Endothelial cell of umbilical vein (primary cell): ENCODE measurements around the gene BRICD5. TPM values are rescaled to one million over a fixed set of nuclear protein-coding genes. Genes with fewer than 3 reads are reported as not detected.

Experiments
- BruUV-seq: library from RNA; stranded (reverse); fragments of 400-500 nt; replicated peaks from 2 replicates; lab custom pipeline; 2021; lab: Mats Ljungman, UMichigan
- CTCF ChIA-PET: fragments of 300-600, 350-600 bp; sonication (Branson Sonifier 250); formaldehyde crosslinking; loops from one replicate; lab custom pipeline; 2021; ENCODE audit warnings: antibody characterized with exemption, inconsistent platforms; lab: Charles Lee
- POLR2A ChIA-PET: fragments of 300-600, 350-600 bp; sonication (Branson Sonifier 250); formaldehyde crosslinking; loops from one replicate; lab custom pipeline; 2021; ENCODE audit warnings: antibody characterized with exemption, inconsistent platforms; lab: Charles Lee
- DNase-seq: peaks from one replicate; pipeline ENCODE4 v3.0.0-alpha.2; 2011; ENCODE audit warnings: low read depth, low spot score
- FAIRE-seq: peaks from 2 replicates; lab custom pipeline; 2011; peaks lifted over from hg19 to GRCh38; lab: Jason Lieb, UNC
- H2AFZ ChIP-seq: 2 replicates; pipeline ENCODE4 v1.6.0; 2012; ENCODE audit warnings: low read depth, low read length, control low read depth, inconsistent platforms
- H3K27ac ChIP-seq: 2 replicates; pipeline ENCODE4 v1.5.1; 2011; ENCODE audit warnings: low read depth, mild to moderate bottlenecking, control low read depth, low read length, moderate library complexity; ENCODE audit not compliant: insufficient read depth
- H3K27me3 ChIP-seq, 2 experiments: 2 replicates each; pipeline versions ENCODE4 v1.6.0 to v1.6.1; 2011; ENCODE audit warnings: low read length in 2 of 2, mixed read lengths in 1 of 2; ENCODE audit not compliant: control insufficient read depth in 2 of 2, insufficient read depth in 2 of 2
- H3K36me3 ChIP-seq, 2 experiments: 2 replicates in 1 of 2; 3 replicates in 1 of 2; pipeline ENCODE4 v1.5.1; 2011; ENCODE audit warnings: low read length in 2 of 2, mild to moderate bottlenecking in 1 of 2, moderate library complexity in 1 of 2; ENCODE audit not compliant: control insufficient read depth in 2 of 2, insufficient read depth in 2 of 2; ENCODE audit errors: extremely low read depth in 1 of 2
- H3K4me1 ChIP-seq: 3 replicates; pipeline ENCODE4 v1.5.1; 2011; ENCODE audit warnings: mild to moderate bottlenecking, low read length; ENCODE audit not compliant: control insufficient read depth, insufficient read depth; ENCODE audit errors: extremely low read depth
- H3K4me2 ChIP-seq: 2 replicates; pipeline ENCODE4 v1.6.1; 2011; ENCODE audit warnings: low read length, control low read depth, mixed read lengths; ENCODE audit not compliant: insufficient read depth
- H3K4me3 ChIP-seq, 3 experiments: fragments of 200-600 bp in 1 of 3; sonication (generic), shearing (Covaris generic) in 1 of 3; replicated peaks in 1 of 3; 2 replicates each; pipeline ENCODE4 v1.5.1; 2011 to 2016; ENCODE audit warnings: control low read depth in 3 of 3, low read length in 3 of 3, mild to moderate bottlenecking in 2 of 3, inconsistent platforms in 1 of 3, low read depth in 1 of 3, moderate library complexity in 1 of 3; ENCODE audit not compliant: insufficient read depth in 1 of 3
- H3K79me2 ChIP-seq: 2 replicates; pipeline ENCODE4 v1.6.0; 2012; ENCODE audit warnings: low read length, inconsistent platforms; ENCODE audit not compliant: control insufficient read depth, insufficient read depth
- H3K9ac ChIP-seq: replicated peaks from 2 replicates; pipeline ENCODE3; 2011; ENCODE audit warnings: low read length, control low read depth; ENCODE audit not compliant: insufficient read depth; ENCODE audit errors: extremely low read depth
- H3K9me1 ChIP-seq: replicated peaks from 3 replicates; pipeline ENCODE4 v1.6.0; 2011; ENCODE audit warnings: mild to moderate bottlenecking, low read length; ENCODE audit not compliant: control insufficient read depth, insufficient read depth; ENCODE audit errors: extremely low read depth
- H3K9me3 ChIP-seq: replicated peaks from 2 replicates; pipeline ENCODE4 v1.5.1; 2012; ENCODE audit warnings: low read length, inconsistent platforms; ENCODE audit not compliant: control insufficient read depth, insufficient read depth
- H4K20me1 ChIP-seq: replicated peaks from 2 replicates; pipeline ENCODE3; 2011; ENCODE audit warnings: mild to moderate bottlenecking, low read length; ENCODE audit not compliant: control insufficient read depth, insufficient read depth; ENCODE audit errors: extremely low read depth
- CTCF ChIP-seq, 2 donors: IDR thresholded peaks; 1 replicate in 1 of 2; 2 replicates in 1 of 2; pipeline ENCODE4 v1.5.1; 2011; ENCODE audit warnings: low read length in 2 of 2, mild to moderate bottlenecking in 2 of 2, moderate library complexity in 2 of 2, control low read depth in 1 of 2, inconsistent platforms in 1 of 2, low read depth in 1 of 2; ENCODE audit not compliant: insufficient read depth in 1 of 2; ENCODE audit errors: extremely low read depth in 1 of 2
- EZH2 ChIP-seq: IDR thresholded peaks from 2 replicates; pipeline ENCODE4 v1.6.1; 2012; ENCODE audit warnings: borderline replicate concordance, low read depth, mild to moderate bottlenecking, moderate library complexity, low read length, inconsistent platforms; ENCODE audit not compliant: severe bottlenecking
- FOS ChIP-seq: IDR thresholded peaks from 2 replicates; pipeline ENCODE4 v1.6.1; 2011; ENCODE audit warnings: mild to moderate bottlenecking, low read length, moderate library complexity, borderline replicate concordance; ENCODE audit not compliant: insufficient read depth
- GATA2 ChIP-seq: IDR thresholded peaks from 2 replicates; pipeline ENCODE4 v1.7.0; 2011; ENCODE audit warnings: low read depth, mild to moderate bottlenecking, moderate library complexity, mixed read lengths, low read length; ENCODE audit not compliant: insufficient read length, insufficient read depth
- JUN ChIP-seq: IDR thresholded peaks from 2 replicates; pipeline ENCODE4 v1.6.1; 2011; ENCODE audit warnings: borderline replicate concordance, low read depth; ENCODE audit not compliant: insufficient read length, insufficient read depth
- MAX ChIP-seq: IDR thresholded peaks from 2 replicates; pipeline ENCODE4 v1.6.1; 2011; ENCODE audit not compliant: insufficient read depth, insufficient read length
- MYC ChIP-seq: IDR thresholded peaks from one replicate; pipeline ENCODE4 v1.6.1; 2011; ENCODE audit warnings: mild to moderate bottlenecking, low read depth, low read length
- POLR2A ChIP-seq: IDR thresholded peaks from 2 replicates; pipeline ENCODE4 v1.6.1; 2012; ENCODE audit warnings: low read depth, mild to moderate bottlenecking, control low read depth, low read length
- POLR2AphosphoS5 ChIP-seq: IDR thresholded peaks from 2 replicates; pipeline ENCODE4 v1.6.1; 2012; ENCODE audit warnings: low read depth, mild to moderate bottlenecking, control low read depth, low read length, moderate library complexity; ENCODE audit not compliant: insufficient read depth
- dilution Hi-C: fragments of 300-500 bp; cut with MboI; formaldehyde crosslinking; loops from one replicate; pipeline ENCODE4 v1.15.0; 2019; ENCODE audit warnings: low sequenced_read_pairs; ENCODE audit not compliant: extremely low pct_ligation_motif_present
- intact Hi-C: fragments of 100-400 bp; cut with micrococcal nuclease; formaldehyde crosslinking; loops from one replicate; pipeline ENCODE4 v1.10.0; 2022
- polyA plus RNA-seq, 4 experiments: library from polyadenylated mRNA; depleted of rRNA in 3 of 4; stranded (reverse) in 3 of 4; unstranded in 1 of 4; fragments of >200 nt; gene quantifications; 2 replicates each; pipeline versions ENCODE4 v1.2.1 to v1.2.3, GENCODE V29; 2011 to 2012; ENCODE audit warnings: missing spikeins in 1 of 4
- total RNA-seq: library from RNA; stranded (reverse); gene quantifications from 2 replicates; pipeline ENCODE4 v1.2.3, GENCODE V29; 2021

Gene BRICD5
- total and polyA plus RNA-seq, 2 donors (not counting 3 experiments of a cell fraction or from before 2014, with no cell fraction given) = 5.6 to 8.4 TPM

- peaks cover 25% of the 10 kb centered on the region for H3K79me2 ChIP-seq
- no peak overlapping the region for H2AFZ ChIP-seq
- H3K27ac ChIP-seq = no peak overlapping the region
- FAIRE-seq (no peak), DNase-seq (no peak)
- H3K9me1 ChIP-seq = no peaks in the 10 kb centered on the region
- H3K36me3 ChIP-seq = peaks cover 0 to 22% of the 10 kb centered on the region in 2 experiments
- no peaks in the 10 kb centered on the region for H4K20me1 ChIP-seq
- ChIA-PET CTCF (no interaction called here), POLR2A (interaction anchor here (1.7 kb wide), 1 partner anchor 53 kb away, joined by 5 read pairs; the partner anchor contains the start of gene TRAF7)
- no peaks in the 10 kb centered on the region for H3K27me3 ChIP-seq
- H3K9me3 ChIP-seq = no peaks in the 10 kb centered on the region
- no peak overlapping the region for H3K4me2 ChIP-seq
- H3K9ac ChIP-seq = no peak overlapping the region
- intact Hi-C loops = no loop called here
- peaks cover 25% of the 10 kb centered on the region for H3K4me1 ChIP-seq
- H3K4me3 ChIP-seq = no peak overlapping the region
- BruUV-seq = no TSS peak
- TF ChIP-seq MYC (no peak), POLR2A (no peak), GATA2 (no peak), MAX (no peak), JUN (no peak), FOS (no peak), POLR2AphosphoS5 (no peak)
- dilution Hi-C loops = no loop called here
Observed at GRCh38 chr16:2208772-2209171, 1.9 kb downstream of the BRICD5 start.

GRCh38 chr16:2208308-2208707, 2.4 kb downstream of the BRICD5 start:
- no peaks in the 10 kb centered on the region for H3K27me3 ChIP-seq
- H3K9me3 ChIP-seq = no peaks in the 10 kb centered on the region
- no peak overlapping the region for H3K4me3 ChIP-seq
- H4K20me1 ChIP-seq = no peaks in the 10 kb centered on the region
- DNase-seq = no peak
- H3K4me2 ChIP-seq = no peak overlapping the region
- ChIA-PET POLR2A (interaction anchor here (1.7 kb wide), 1 partner anchor 53 kb away, joined by 5 read pairs; the partner anchor contains the start of gene TRAF7), CTCF (no interaction called here)
- no peak for FAIRE-seq
- no TSS peak for BruUV-seq
- TF ChIP-seq EZH2 = no peak
- TF ChIP-seq FOS = no peak
- no peak for TF ChIP-seq CTCF (IDR thresholded peaks at IDR 0.05; ENCODE audit: extremely low read depth in 1 of 2, insufficient read depth in 1 of 2, low read depth in 1 of 2, low read length in 2 of 2)
- no peak for TF ChIP-seq POLR2A
- TF ChIP-seq MAX = no peak
- no peak for TF ChIP-seq GATA2
- TF ChIP-seq POLR2AphosphoS5 = no peak
- no peak for TF ChIP-seq JUN
- TF ChIP-seq MYC = no peak
- H3K4me1 ChIP-seq = peaks cover 20% of the 10 kb centered on the region
- no peaks in the 10 kb centered on the region for H3K9me1 ChIP-seq
- intact Hi-C loops (no loop called here), dilution Hi-C loops (no loop called here)
- H3K79me2 ChIP-seq = peaks cover 20% of the 10 kb centered on the region
- H3K36me3 ChIP-seq = peaks cover 0 to 22% of the 10 kb centered on the region in 2 experiments
- H3K27ac ChIP-seq = no peak overlapping the region
- H3K9ac ChIP-seq = no peak overlapping the region
- no peak overlapping the region for H2AFZ ChIP-seq
